NCI-H69 (cell line): ENCODE data around the gene FHOD3.
"Not testable (repeated sequence)": the region's sequence is repeated elsewhere in the genome, so short reads cannot be mapped to it uniquely, and the experiment has no call there.

Experiments used
- DNase-seq: peaks from one replicate; lab custom pipeline; 2025; lab: John Stamatoyannopoulos, UW

The FHOD3 gene

DNA sequence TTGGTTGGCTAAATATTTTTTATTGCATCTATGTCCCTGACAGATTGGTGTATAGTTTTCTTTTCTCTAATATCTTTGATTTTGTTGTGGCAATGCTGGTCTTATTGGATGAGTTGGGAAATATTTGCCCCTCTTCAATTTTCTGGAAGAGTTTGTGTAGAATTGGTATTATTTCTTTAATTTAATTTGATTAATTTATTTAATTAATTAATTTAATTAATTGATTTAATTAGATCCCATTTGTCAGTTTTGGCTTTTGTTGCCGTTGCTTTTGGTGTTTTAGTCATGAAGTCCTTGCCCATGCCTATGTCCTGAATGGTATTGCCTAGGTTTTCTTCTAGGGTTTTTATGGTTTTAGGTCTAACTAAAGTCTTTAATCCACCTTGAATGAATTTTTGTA lies 253.8 kb downstream of the FHOD3 start:
- DNase-seq = not testable (repeated sequence)

DNA sequence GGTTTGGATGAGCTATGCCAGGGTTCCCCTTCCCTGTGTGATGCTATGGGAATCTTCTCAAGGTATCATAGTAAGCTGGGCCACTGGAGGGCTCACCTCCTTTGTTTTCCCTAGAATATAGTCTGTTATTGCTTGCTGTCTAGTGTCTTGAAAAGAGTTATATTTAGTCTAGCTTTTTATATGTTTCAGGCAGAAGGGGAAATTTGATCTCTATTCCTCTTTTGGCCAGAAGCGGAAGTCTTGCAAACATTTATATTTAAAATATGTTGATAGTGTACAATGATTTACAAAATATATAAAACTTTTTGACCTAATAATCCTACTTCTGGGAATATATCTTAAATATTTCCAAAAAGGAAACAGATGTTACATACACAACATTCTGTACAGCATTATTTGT lies 260.7 kb downstream of the FHOD3 start:
- no peak for DNase-seq

DNA sequence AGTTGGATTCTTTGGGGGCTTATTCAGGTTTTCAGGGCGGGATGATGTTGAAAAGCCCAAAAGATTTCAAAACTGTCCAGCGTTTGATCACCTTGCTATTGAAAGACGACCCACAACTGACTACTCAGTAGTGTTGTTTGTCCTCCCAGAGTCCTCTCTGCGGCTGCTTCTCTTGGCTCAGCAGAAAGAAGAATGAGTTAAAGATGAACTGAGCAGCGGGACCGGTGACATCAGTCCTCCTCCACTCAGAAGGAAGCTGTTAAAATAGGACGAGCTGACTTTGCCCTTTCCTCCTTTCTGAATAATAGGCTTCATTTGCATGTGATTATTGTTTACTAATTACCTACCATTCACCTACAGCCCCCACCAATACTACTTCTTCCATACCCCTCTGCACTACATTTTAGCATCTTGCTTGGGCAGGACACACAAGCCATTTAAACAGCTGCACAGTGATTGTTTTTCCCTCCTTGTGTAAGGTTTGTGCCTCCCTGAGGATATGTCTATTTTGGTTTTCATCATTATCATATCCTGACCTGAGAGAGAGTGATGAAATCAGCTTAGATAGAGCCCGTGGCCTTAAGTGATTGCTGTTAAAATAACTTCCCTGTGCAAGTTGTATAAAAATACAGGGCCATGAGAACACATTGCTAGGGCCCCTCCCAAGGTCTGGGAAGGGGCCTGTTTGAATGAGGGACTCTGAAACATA lies 261.8 kb downstream of the FHOD3 start:
- DNase-seq = peak; percentile 27

DNA sequence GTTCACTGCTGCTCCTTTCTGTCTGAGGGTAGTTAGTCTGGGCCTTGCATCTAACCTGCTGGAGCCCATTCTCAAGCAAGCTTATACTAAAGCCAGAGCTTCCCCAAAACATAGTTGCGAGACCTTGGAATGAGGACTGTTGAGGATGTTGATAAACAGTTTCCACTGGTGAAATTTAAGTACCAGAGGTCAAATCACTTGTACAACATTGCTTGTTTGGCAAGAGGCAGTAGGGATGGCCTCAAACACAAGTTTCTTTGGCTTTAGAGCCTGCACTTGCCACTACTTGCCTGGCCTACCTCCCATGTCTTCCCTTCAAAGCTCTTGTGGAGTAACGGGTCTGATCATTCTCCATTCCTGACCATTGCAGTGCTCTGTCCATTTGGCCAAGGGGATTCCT lies 262.7 kb downstream of the FHOD3 start:
- peak; percentile 58 for DNase-seq

GRCh38 chr18:36561046-36561445 lies 263.5 kb downstream of the FHOD3 start:
- DNase-seq = peak; percentile 97

- DNase-seq = peak; percentile 81
These were observed 267.3 kb downstream of the FHOD3 start for GRCh38 chr18:36564841-36565240.

GRCh38 chr18:36567800-36568199 lies 270.3 kb downstream of the FHOD3 start:
- DNase-seq = no peak

DNA sequence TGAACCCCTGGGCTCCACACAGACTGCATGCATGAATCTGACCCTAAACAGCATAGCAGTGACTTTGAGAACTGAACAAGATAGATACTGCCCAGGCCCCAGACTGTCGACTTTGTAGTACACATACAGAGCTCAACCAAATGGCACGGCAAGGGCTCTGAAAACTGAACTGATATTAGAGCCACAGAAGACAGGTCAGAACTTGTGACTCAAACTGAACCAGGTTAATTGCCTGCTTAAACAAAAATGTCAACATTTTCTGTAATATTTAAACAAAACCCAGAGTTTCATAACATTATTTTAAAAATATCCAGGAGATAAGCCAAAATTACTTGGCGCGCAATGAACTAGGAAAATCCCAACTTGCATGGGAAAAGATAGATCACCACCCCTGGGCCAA lies 271.0 kb downstream of the FHOD3 start:
- DNase-seq = no peak

DNA sequence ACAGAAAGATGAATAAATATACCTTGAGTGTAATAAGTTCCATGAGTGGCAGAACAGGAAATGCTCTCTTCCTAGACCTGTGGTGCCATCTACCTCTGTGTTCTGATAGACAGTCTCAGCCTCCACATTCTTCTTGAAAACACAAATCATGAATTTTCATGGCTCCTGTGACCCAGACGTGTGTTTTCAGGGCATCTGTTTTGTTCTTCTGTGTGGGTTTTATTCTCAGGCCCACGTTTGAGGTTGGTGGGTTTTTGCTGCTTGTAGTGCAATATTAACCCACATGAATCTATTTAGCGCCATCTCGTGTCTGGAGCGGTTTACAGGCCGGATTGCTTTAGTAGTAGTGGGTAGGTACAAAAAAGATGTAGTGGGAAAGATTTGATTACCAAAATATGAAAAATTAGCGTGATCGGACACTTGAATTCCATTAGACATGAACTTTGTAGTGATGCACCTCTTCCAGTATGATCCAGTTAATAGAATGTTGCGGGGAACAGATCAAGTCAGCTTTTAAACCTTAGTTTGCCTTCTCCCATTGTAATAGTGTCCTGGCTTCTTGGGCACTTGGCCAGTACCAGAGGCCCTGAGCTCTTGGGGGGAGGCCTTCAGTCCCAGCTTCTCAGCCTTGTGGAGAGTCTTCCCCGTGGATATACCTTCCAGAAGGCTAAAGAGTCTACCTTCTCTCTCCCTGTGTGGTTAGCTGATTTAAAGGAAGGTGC lies 274.8 kb downstream of the FHOD3 start:
- peak; percentile 81 for DNase-seq

- no peak for DNase-seq
These were observed 278.8 kb downstream of the FHOD3 start for GRCh38 chr18:36576339-36576738.

- DNase-seq = no peak
These were observed 281.6 kb downstream of the FHOD3 start for GRCh38 chr18:36578871-36579710.

GRCh38 chr18:36580266-36580665 lies 282.8 kb downstream of the FHOD3 start:
- peak; percentile 44 for DNase-seq

- no peak for DNase-seq
These were observed 283.6 kb downstream of the FHOD3 start for GRCh38 chr18:36580874-36581750.

DNA sequence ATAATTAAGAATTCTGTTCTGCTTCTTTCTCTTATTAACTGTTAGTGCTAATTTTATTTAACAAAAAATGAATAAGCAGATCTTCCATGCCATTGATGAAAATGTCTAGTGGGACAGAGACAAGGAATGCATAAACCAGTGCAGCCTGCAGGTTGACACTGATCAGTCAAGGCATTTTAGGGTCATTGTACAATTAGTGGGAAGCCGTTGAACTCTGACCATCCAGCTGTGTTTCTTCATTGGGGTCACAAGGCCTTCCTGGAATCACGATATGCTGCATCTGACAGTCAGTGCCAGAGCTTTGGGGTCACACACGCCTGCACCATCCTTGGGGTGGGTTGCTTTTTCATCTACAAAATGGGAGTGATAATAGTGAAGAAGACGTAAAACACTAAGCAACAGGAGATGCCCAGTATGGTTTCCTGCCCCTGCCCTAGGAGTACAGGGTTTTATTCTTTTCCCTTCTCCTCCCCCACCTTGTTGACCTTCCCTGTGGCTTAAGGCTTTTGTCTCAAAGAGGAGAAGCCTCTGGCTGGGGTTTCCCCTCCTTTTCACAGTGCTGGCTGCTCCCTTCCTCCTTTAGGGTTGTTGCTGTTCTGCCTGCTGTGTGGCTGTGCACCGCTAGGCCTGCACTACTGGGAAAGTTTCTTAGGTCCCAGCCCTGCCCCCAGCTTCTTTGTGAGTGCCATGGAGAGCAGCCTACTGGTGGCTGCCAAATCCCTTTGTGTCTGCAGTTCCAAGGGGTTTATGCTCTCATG lies 285.7 kb downstream of the FHOD3 start:
- peak; percentile 55 for DNase-seq

DNA sequence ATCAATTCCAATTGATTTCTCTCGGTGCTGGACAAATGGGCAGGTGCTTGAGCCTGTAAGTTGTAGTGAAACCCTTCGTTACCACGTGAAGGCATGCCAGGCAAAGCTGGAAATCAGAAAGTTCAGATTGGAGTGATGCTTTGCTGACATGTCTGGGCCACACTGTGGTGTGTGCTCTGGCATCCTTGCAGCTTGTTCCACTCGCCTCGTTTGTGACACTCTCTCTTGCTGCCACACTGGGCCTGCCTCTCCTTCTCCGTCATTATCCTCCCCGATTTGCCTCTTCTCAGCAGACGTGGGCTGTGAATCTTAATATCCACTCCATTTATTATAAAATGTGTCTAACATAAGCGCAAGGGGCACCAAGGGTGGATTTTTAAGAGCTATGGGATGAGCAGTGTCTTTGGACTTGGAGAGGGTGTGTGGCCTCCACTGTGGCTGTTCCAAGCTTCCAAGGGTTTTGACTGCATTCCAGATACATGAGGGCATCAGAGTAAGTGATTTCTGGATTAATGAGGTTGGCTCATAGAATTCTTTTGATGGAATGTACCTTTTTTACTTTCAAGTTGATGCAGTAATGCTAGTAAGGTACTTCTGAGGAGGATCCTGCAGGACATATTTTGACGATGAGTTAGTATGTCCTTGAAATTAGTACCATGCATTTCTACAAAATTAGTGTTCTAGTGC lies 292.5 kb downstream of the FHOD3 start:
- no peak for DNase-seq

- DNase-seq = no peak
These were observed 293.4 kb downstream of the FHOD3 start for GRCh38 chr18:36590621-36591580.

DNA sequence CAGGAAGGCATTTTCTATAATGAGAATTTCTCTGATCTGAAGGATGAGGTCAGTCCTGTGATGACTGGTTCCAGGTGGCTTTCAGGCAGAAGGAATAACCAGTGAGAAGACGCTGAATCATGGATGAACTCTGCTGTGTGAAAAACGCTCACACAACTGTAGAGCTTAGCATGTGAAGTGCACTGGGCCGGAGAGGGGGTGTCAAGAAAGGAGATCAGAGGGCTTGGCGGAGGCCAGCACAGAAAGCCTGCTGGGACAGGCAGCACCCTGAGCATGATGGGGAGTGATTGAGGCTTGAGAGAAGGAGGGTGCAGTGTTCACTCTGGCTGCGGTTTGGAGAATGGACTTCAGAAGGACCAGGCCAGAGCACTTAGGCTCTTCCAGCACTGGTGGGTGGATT lies 294.8 kb downstream of the FHOD3 start:
- no peak for DNase-seq

DNA sequence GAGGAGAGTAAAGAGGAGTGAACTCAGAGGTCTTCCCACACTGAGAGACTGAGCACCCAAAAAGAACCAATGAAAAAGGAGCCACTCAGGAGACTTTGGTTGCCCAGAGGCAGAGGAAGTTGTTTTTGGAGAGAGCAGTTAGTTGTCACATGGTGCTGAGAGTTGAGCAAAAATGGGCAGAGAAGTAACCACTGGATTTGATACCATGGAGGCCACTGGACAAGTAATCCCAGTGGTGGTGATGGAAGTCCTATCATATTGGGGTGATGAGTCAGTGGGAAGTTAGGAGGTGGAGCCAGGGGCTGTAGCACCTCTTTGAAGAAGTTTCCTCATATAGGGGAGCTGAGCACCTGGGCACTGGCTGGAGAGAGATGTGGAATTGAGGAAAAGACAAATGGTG lies 295.5 kb downstream of the FHOD3 start:
- no peak for DNase-seq

DNA sequence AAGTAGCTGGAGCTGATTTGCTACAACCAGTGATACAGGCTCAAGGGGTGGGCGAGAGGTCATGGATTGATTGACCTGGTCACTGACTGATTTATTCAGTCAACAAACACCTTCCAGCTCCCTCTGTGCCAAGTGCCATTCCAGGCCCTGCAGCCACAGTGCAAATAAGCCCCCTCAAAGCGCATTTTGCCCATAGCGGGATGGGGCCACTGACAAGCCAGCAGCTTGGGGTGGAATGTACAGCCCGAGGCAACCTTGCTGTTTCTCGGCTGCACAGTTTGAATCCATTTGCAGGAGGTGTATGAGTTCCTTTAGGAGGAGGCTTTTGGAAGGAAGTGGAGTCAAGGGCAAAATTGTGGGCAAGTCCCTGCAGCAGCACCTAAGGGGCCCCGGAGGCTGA lies 296.1 kb downstream of the FHOD3 start:
- no peak for DNase-seq
